Measurements from ENCODE around the gene SWI5.

The SWI5 gene

GRCh38 chr9:128232528-128233428 lies 43.3 kb upstream of the SWI5 start:
- H3K79me2 ChIP-seq (ENCODE audit: insufficient read depth, low read length) = no peaks in the 10 kb centered on the region
- H3K4me2 ChIP-seq (ENCODE audit: low read depth, low read length, poor library complexity, severe bottlenecking) = no peak overlapping the region
- no peak overlapping the region for H3K9ac ChIP-seq (ENCODE audit: low read length)

GRCh38 chr9:128233817-128234406 lies 42.2 kb upstream of the SWI5 start:
- Histone ChIP-seq H3K4me2 (ENCODE audit: low read depth, low read length, poor library complexity, severe bottlenecking) (no peak overlapping the region), H3K9me3 (ENCODE audit: insufficient read depth, low read length) (no peaks in the 10 kb centered on the region), H3K4me3 (ENCODE audit: insufficient read depth, low read length, poor library complexity, severe bottlenecking) (no peak overlapping the region), H3K27me3 (ENCODE audit: low read length) (no peaks in the 10 kb centered on the region), H3K27ac (ENCODE audit: low read depth, low read length) (no peak overlapping the region), H4K20me1 (ENCODE audit: low read depth, low read length) (no peaks in the 10 kb centered on the region), H3K9ac (ENCODE audit: low read length) (no peak overlapping the region), H3K79me2 (ENCODE audit: insufficient read depth, low read length) (no peaks in the 10 kb centered on the region), H3F3A (ENCODE audit: insufficient read depth) (no peaks in the 10 kb centered on the region), H3K9me2 (replicated peaks; ENCODE audit: insufficient read depth, low read length) (no peaks in the 10 kb centered on the region), H2AFZ (ENCODE audit: low read depth, low read length, severe bottlenecking) (no peak overlapping the region), H3K36me3 (ENCODE audit: low read length) (no peaks in the 10 kb centered on the region)
- TF ChIP-seq, protein P1, sequence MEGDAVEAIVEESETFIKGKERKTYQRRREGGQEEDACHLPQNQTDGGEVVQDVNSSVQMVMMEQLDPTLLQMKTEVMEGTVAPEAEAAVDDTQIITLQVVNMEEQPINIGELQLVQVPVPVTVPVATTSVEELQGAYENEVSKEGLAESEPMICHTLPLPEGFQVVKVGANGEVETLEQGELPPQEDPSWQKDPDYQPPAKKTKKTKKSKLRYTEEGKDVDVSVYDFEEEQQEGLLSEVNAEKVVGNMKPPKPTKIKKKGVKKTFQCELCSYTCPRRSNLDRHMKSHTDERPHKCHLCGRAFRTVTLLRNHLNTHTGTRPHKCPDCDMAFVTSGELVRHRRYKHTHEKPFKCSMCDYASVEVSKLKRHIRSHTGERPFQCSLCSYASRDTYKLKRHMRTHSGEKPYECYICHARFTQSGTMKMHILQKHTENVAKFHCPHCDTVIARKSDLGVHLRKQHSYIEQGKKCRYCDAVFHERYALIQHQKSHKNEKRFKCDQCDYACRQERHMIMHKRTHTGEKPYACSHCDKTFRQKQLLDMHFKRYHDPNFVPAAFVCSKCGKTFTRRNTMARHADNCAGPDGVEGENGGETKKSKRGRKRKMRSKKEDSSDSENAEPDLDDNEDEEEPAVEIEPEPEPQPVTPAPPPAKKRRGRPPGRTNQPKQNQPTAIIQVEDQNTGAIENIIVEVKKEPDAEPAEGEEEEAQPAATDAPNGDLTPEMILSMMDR (IDR thresholded peaks at IDR 0.05; ENCODE audit: insufficient read depth, low read length, poor library complexity, severe bottlenecking) = no peak
- TF ChIP-seq EZH2phosphoT487 (conservative IDR thresholded peaks at IDR 0.05; ENCODE audit: low read length) = no peak

More at GRCh38 chr9:128232528-128233428, 43.3 kb upstream of the SWI5 start:
- Histone ChIP-seq H3F3A (ENCODE audit: insufficient read depth) (no peaks in the 10 kb centered on the region), H3K27me3 (ENCODE audit: low read length) (no peaks in the 10 kb centered on the region), H3K9me2 (replicated peaks; ENCODE audit: insufficient read depth, low read length) (no peaks in the 10 kb centered on the region), H3K4me3 (ENCODE audit: insufficient read depth, low read length, poor library complexity, severe bottlenecking) (no peak overlapping the region), H4K20me1 (ENCODE audit: low read depth, low read length) (no peaks in the 10 kb centered on the region), H2AFZ (ENCODE audit: low read depth, low read length, severe bottlenecking) (no peak overlapping the region), H3K27ac (ENCODE audit: low read depth, low read length) (no peak overlapping the region), H3K36me3 (ENCODE audit: low read length) (no peaks in the 10 kb centered on the region), H3K9me3 (ENCODE audit: insufficient read depth, low read length) (no peaks in the 10 kb centered on the region)
- TF ChIP-seq EZH2phosphoT487 (conservative IDR thresholded peaks at IDR 0.05; ENCODE audit: low read length) = no peak
- TF ChIP-seq, protein P1 (IDR thresholded peaks at IDR 0.05; ENCODE audit: insufficient read depth, low read length, poor library complexity, severe bottlenecking) = no peak

DNA sequence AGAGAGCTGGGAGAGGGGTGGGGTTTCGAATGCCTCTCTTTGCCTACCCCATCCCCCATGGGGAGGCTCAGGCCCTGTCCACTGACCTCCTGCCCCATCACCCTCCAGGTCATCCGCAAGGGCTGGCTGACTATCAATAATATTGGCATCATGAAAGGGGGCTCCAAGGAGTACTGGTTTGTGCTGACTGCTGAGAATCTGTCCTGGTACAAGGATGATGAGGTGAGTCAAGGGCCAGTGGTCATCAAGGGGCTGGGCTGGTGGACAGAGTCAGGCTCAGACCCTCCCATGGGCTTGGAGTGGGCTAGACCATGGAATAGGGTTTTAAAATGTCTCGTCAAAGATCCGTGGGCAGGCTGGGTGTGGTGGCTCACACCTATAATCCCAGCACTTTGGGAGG lies 34.0 kb upstream of the SWI5 start:
- Histone ChIP-seq H3K4me3 (ENCODE audit: insufficient read depth, low read length, poor library complexity, severe bottlenecking) (no peak overlapping the region), H3K9ac (ENCODE audit: low read length) (no peak overlapping the region), H4K20me1 (ENCODE audit: low read depth, low read length) (no peaks in the 10 kb centered on the region), H3K27ac (ENCODE audit: low read depth, low read length) (no peak overlapping the region), H3K9me2 (replicated peaks; ENCODE audit: insufficient read depth, low read length) (no peaks in the 10 kb centered on the region), H3K79me2 (ENCODE audit: insufficient read depth, low read length) (no peaks in the 10 kb centered on the region), H3K4me2 (ENCODE audit: low read depth, low read length, poor library complexity, severe bottlenecking) (no peak overlapping the region), H3K36me3 (ENCODE audit: low read length) (no peaks in the 10 kb centered on the region), H3F3A (ENCODE audit: insufficient read depth) (no peaks in the 10 kb centered on the region), H3K27me3 (ENCODE audit: low read length) (no peaks in the 10 kb centered on the region), H2AFZ (ENCODE audit: low read depth, low read length, severe bottlenecking) (no peak overlapping the region), H3K9me3 (ENCODE audit: insufficient read depth, low read length) (no peaks in the 10 kb centered on the region)
- no peak for TF ChIP-seq EZH2phosphoT487 (conservative IDR thresholded peaks at IDR 0.05; ENCODE audit: low read length)

DNA sequence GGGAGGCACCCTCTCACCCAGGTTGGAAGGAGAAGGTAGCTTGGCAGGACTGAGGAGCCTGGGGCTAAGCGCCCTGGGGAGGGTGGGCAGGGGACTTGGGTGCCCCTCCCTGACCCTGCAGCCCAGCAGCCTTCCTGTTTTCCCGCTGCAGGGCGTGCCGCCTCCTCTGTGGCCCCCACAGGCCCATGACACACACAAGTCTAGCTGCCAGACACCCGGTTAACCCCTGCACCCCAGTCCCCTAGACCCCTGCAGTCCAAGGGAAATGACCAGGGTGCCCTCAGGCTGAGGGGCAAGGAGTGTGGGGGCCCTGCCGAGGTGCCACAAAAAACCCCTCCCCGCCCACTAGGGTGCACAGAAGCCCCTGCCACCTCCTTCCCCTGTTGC lies 33.3 kb upstream of the SWI5 start:
- TF ChIP-seq EZH2phosphoT487 (conservative IDR thresholded peaks at IDR 0.05; ENCODE audit: low read length) = no peak
- TF ChIP-seq, protein P1 (IDR thresholded peaks at IDR 0.05; ENCODE audit: insufficient read depth, low read length, poor library complexity, severe bottlenecking) = no peak
- Histone ChIP-seq H3K9me2 (replicated peaks; ENCODE audit: insufficient read depth, low read length) (no peaks in the 10 kb centered on the region), H3K9me3 (ENCODE audit: insufficient read depth, low read length) (no peaks in the 10 kb centered on the region), H3F3A (ENCODE audit: insufficient read depth) (no peaks in the 10 kb centered on the region), H3K4me3 (ENCODE audit: insufficient read depth, low read length, poor library complexity, severe bottlenecking) (no peak overlapping the region), H3K79me2 (ENCODE audit: insufficient read depth, low read length) (no peaks in the 10 kb centered on the region), H3K27me3 (ENCODE audit: low read length) (no peaks in the 10 kb centered on the region), H3K27ac (ENCODE audit: low read depth, low read length) (no peak overlapping the region), H3K9ac (ENCODE audit: low read length) (no peak overlapping the region), H2AFZ (ENCODE audit: low read depth, low read length, severe bottlenecking) (no peak overlapping the region), H3K4me2 (ENCODE audit: low read depth, low read length, poor library complexity, severe bottlenecking) (no peak overlapping the region), H4K20me1 (ENCODE audit: low read depth, low read length) (no peaks in the 10 kb centered on the region), H3K36me3 (ENCODE audit: low read length) (no peaks in the 10 kb centered on the region)
